Measurements from ENCODE around the gene RPL28. TPM values are rescaled to one million over a fixed set of nuclear protein-coding genes. Genes with fewer than 3 reads are reported as not detected.
A peak's percentile ranks its signal among the peaks of the same experiment; 100 is the strongest.

Gene RPL28
- total RNA-seq, 1 donor = 310 TPM

DNA sequence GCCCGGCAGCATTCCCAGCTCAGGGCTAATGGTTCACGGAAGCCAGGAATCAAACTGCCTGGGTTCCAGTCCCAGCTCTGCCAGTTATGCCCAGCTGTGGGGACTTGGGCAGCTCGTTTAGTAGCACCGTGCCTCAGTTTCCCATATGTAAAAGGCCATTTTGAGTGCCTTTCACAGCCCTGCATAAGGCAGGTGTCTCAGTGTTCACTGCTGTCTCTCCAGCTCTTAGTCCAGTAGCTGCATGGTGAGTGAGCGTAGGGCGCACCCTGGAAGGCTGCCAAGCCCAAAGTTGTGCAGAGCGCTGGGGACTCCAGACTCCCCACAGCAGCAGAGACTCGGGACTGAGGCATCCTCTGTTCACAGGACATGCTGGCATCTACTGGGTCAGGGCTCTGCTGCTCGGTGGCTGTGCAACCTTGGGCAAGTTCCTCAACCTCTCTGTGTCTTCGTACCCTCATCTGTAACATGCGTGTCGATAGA is 5.5 kb downstream of the RPL28 start:
- H4K20me1 ChIP-seq (ENCODE audit: insufficient read depth, low read length) = peaks cover 60% of the 10 kb centered on the region
- TF ChIP-seq, protein P1, sequence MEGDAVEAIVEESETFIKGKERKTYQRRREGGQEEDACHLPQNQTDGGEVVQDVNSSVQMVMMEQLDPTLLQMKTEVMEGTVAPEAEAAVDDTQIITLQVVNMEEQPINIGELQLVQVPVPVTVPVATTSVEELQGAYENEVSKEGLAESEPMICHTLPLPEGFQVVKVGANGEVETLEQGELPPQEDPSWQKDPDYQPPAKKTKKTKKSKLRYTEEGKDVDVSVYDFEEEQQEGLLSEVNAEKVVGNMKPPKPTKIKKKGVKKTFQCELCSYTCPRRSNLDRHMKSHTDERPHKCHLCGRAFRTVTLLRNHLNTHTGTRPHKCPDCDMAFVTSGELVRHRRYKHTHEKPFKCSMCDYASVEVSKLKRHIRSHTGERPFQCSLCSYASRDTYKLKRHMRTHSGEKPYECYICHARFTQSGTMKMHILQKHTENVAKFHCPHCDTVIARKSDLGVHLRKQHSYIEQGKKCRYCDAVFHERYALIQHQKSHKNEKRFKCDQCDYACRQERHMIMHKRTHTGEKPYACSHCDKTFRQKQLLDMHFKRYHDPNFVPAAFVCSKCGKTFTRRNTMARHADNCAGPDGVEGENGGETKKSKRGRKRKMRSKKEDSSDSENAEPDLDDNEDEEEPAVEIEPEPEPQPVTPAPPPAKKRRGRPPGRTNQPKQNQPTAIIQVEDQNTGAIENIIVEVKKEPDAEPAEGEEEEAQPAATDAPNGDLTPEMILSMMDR (IDR thresholded peaks at IDR 0.05; ENCODE audit: extremely low read depth, low read depth, low read length) = no peak
- H3K4me3 ChIP-seq (ENCODE audit: insufficient read depth, low read length) = no peak overlapping the region
- no peak overlapping the region for H3K27ac ChIP-seq (ENCODE audit: low read depth, low read length)
- peak; percentile 77 for DNase-seq (ENCODE audit: insufficient read length, low spot score, missing footprints)
- no peaks in the 10 kb centered on the region for H3K9me3 ChIP-seq (ENCODE audit: low read depth, low read length)
- peaks cover 22% of the 10 kb centered on the region for H3K4me1 ChIP-seq (ENCODE audit: insufficient read depth, low read length)
- H2AFZ ChIP-seq (ENCODE audit: low read length) = no peak overlapping the region
- peaks cover 55% of the 10 kb centered on the region for H3K36me3 ChIP-seq (ENCODE audit: insufficient read depth, low read length)
- no peak overlapping the region for H3K4me2 ChIP-seq (ENCODE audit: insufficient read depth, low read length)
- no peaks in the 10 kb centered on the region for H3K27me3 ChIP-seq (ENCODE audit: insufficient read depth, low read length)
- H3K79me2 ChIP-seq (ENCODE audit: insufficient read depth, low read length) = peaks cover 51% of the 10 kb centered on the region

DNA sequence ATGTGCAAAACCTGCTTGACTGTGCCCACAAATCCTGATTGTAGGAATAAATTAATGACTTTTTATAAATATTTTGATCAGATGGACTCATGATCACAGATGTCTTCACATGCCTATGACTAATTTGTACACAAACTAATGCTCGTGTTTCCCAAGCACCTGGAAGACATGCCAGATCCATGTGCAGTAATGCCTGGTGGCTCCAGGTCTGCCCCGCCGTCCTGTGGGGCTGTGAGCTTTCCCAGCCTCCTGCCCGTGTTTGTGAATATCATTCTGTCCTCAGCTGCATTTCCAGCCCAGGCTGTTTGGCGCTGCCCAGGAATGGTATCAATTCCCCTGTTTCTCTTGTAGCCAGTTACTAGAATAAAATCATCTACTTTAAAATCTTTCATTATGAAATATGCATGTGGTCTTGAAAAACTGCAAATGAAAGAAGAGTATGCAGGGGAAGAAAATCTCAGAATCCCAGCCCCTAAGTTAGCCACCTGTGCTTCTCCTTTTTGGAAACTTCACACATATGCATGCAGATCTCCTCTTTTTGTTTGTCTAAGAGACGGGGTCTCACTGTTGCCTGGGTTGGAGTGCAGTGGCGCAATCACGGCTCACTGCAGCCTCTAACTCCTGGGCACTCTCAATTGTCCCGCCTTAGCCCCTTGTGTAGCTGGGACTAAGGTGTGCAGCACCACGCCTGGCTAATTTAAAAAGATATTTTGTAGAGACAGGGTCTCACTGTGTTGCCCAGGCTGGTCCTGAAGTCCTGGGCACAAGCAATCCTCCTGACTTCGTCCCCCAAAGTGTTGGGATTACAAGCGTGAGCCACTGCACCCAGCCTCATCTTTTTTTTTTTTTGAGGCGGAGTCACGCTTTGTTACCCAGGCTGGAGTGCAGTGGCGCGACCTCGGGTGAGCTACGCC is 6.2 kb downstream of the RPL28 start:
- peaks cover 18% of the 10 kb centered on the region for H3K4me1 ChIP-seq (ENCODE audit: insufficient read depth, low read length)
- H3K4me2 ChIP-seq (ENCODE audit: insufficient read depth, low read length) = no peak overlapping the region
- no peaks in the 10 kb centered on the region for H3K9me3 ChIP-seq (ENCODE audit: low read depth, low read length)
- peaks cover 52% of the 10 kb centered on the region for H3K36me3 ChIP-seq (ENCODE audit: insufficient read depth, low read length)
- H4K20me1 ChIP-seq (ENCODE audit: insufficient read depth, low read length) = peaks cover 52% of the 10 kb centered on the region
- H3K27me3 ChIP-seq (ENCODE audit: insufficient read depth, low read length) = no peaks in the 10 kb centered on the region
- TF ChIP-seq, protein P1 (IDR thresholded peaks at IDR 0.05; ENCODE audit: extremely low read depth, low read depth, low read length) = no peak
- H3K79me2 ChIP-seq (ENCODE audit: insufficient read depth, low read length) = peaks cover 43% of the 10 kb centered on the region
- no peak overlapping the region for H3K27ac ChIP-seq (ENCODE audit: low read depth, low read length)
- H2AFZ ChIP-seq (ENCODE audit: low read length) = no peak overlapping the region
- no peak overlapping the region for H3K4me3 ChIP-seq (ENCODE audit: insufficient read depth, low read length)
- peak; percentile 58 for DNase-seq (ENCODE audit: insufficient read length, low spot score, missing footprints)

DNA sequence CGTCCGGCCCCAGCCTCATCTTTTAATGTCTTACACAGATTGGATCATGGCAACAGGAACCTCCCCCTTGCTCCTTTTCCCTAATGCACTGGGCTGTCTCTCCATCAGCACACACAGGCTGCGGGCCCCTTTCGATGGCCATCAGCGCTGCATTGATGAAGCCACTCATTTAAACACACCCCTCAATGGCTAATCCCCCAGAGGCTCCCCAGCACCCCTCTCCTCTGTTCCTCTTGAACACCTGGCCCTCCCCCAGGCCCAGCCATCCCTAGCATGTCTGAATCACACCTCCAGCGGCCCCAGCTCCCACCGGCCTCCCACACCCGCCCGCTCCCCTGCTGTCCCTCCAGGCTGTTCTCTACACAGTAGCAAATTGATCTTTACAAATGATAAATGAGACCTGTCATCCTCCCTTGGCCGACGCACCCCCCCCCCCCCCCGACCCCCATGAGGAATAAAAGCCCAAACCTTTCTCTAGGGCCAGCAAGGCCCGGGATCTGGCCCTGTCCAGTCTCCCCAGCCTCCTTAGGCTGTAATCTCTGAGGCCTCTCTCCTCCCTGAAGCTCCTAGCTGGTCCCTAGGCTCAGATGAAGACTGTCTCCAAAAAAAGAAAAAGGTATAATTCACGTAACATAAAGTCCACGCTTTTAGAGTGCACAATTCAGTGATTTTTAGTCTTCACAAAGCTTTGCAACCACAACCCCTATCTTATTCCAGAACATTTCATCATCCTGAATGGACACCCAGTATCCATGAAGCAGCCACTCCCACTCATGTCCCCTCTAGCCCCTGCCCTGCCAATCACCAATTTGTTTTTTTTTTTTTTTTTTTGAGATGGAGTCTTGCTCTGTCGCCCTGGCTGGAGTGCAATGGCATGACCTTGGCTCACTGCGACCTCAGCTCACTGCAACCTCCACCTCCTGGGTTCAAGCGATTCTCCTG is 7.4 kb downstream of the RPL28 start:
- no peaks in the 10 kb centered on the region for H3K27me3 ChIP-seq (ENCODE audit: insufficient read depth, low read length)
- H4K20me1 ChIP-seq (ENCODE audit: insufficient read depth, low read length) = peaks cover 41% of the 10 kb centered on the region
- no peak overlapping the region for H3K27ac ChIP-seq (ENCODE audit: low read depth, low read length)
- H3K36me3 ChIP-seq (ENCODE audit: insufficient read depth, low read length) = peaks cover 40% of the 10 kb centered on the region
- peaks cover 32% of the 10 kb centered on the region for H3K79me2 ChIP-seq (ENCODE audit: insufficient read depth, low read length)
- no peak overlapping the region for H3K4me2 ChIP-seq (ENCODE audit: insufficient read depth, low read length)
- peaks cover 6% of the 10 kb centered on the region for H3K4me1 ChIP-seq (ENCODE audit: insufficient read depth, low read length)
- TF ChIP-seq, protein P1 (IDR thresholded peaks at IDR 0.05; ENCODE audit: extremely low read depth, low read depth, low read length) = no peak
- no peak overlapping the region for H3K4me3 ChIP-seq (ENCODE audit: insufficient read depth, low read length)
- DNase-seq (ENCODE audit: insufficient read length, low spot score, missing footprints) = peak; percentile 66
- no peaks in the 10 kb centered on the region for H3K9me3 ChIP-seq (ENCODE audit: low read depth, low read length)
- H2AFZ ChIP-seq (ENCODE audit: low read length) = no peak overlapping the region
